NCI-H2171 (cell line): ENCODE data around the gene KCNT2.

Experiments used
- DNase-seq: peaks from one replicate; lab custom pipeline; 2025; lab: John Stamatoyannopoulos, UW

The KCNT2 gene

DNA sequence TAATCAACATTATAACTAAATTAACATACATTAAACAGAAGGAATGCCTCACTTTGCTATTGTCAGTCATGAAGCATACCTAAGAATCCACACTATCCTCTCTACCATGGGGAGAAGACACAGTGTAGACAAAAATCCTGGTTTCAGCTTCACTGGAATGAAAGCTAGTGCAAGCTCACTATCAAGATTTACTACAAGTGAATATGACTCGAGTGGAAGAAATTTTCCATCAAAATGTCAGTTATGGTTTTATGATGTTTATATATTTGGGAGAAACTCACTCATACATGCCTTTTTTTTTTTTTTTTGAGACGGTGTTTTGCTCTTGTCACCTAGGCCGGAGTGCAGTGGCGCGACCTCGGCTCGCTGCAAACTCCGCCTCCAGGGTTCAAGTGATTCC lies 424.3 kb downstream of the KCNT2 start:
- DNase-seq, result no peak

DNA sequence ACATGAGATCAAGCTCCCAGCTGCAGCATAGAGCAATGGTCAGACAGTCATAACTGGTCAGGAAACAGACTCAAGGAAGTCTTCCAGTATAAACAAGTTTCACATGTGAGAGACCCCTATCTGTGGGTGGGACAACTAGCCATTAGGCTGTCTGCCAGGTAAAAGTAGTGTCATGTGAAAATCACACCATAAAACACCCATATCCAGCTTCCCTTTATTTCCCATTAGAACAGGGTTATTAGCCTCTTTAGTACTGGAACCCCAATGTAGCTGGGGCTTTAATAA lies 426.7 kb downstream of the KCNT2 start:
- DNase-seq, result no peak

DNA sequence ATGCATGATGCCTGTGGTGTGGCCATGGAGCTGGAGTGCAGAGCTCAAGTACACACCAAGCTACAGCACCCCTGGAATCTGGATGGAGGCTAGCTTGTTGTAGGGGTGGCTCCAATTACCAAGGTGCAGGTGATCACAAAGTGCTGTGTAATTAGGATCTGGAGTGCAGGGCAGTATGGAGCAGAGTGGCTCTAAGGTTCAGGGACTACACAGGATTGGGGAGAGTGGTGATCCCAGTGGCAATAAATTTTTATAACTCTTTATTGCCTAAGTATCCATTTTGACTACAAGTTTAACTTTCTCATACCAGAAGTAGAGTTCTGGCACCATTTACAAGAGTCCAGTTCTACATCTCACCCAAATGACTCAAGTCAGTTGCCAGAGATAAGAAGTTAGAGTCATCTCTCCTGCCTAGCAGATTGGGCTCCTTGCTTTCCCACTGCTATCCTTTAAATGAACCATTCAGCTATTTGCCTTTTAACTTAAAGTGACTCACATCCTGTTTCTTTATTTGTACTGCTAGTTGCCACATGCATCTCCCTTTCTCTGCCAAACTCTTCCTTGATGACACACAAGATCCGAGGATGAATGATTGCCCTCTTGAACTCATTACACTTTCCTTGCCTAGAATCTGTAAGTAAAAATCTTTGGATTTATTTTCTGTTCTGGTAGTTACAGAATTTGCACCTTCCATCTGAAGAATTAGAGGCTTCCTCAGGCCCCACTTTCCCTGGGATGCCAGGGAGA lies 427.2 kb downstream of the KCNT2 start:
- DNase-seq, result no peak

DNA sequence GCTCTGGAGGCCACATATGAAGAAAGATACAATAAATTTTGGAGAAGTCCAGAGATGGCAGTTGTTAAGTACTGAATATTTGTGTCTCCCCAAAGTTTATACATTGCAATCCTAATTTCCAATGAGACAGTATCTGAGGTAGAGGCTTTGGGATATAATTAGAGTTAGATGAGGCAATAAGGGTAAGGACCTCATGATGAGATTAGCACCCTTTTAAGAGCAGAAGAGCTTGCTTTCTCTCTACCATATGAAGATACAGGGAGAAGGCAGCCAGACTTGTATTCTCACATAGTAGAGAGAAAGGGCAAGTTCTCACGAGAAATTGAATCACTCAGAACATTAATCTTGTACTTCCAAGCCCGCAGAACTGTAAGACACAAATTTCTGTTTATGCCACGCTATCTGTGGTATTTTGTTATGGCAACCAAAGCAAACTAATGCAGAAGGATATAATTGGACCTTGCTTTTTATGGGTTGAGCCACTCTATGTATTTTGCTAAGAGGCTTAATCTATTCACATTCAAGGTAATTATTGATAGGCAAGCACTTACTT lies 430.1 kb downstream of the KCNT2 start:
- no peak for DNase-seq
